ENCODE results near the gene TRAF3IP1.

The TRAF3IP1 gene

GRCh38 chr2:238449241-238449640, 128.9 kb downstream of the TRAF3IP1 start:
- no peak for TF ChIP-seq EZH2phosphoT487 (IDR thresholded peaks at IDR 0.05; ENCODE audit: low read depth)
- no peak for TF ChIP-seq CTCF (IDR thresholded peaks at IDR 0.05; ENCODE audit: low read depth, low read length)
- Histone ChIP-seq H3K9me3 (ENCODE audit: insufficient read depth, low read length) (no peaks in the 10 kb centered on the region), H3K36me3 (replicated peaks; ENCODE audit: low read depth, low read length) (peaks cover 36% of the 10 kb centered on the region), H2AFZ (ENCODE audit: low read depth, low read length) (no peak overlapping the region), H4K20me1 (ENCODE audit: insufficient read depth, low read length) (no peaks in the 10 kb centered on the region), H3K79me2 (ENCODE audit: low read length) (no peaks in the 10 kb centered on the region), H3K4me3 (ENCODE audit: low read length) (no peak overlapping the region), H3K4me1 (ENCODE audit: low read length) (no peaks in the 10 kb centered on the region), H3K27me3 (ENCODE audit: low read depth, low read length) (no peaks in the 10 kb centered on the region), H3K27ac (ENCODE audit: low read length) (no peak overlapping the region), H3K9ac (ENCODE audit: low read length) (no peak overlapping the region), H3K4me2 (ENCODE audit: low read length) (no peak overlapping the region)

GRCh38 chr2:238449909-238450417, 129.6 kb downstream of the TRAF3IP1 start:
- Histone ChIP-seq H3K4me1 (ENCODE audit: low read length) (no peaks in the 10 kb centered on the region), H3K79me2 (ENCODE audit: low read length) (no peaks in the 10 kb centered on the region), H2AFZ (ENCODE audit: low read depth, low read length) (no peak overlapping the region), H3K9me3 (ENCODE audit: insufficient read depth, low read length) (no peaks in the 10 kb centered on the region), H3K27ac (ENCODE audit: low read length) (no peak overlapping the region), H3K9ac (ENCODE audit: low read length) (no peak overlapping the region), H3K4me3 (ENCODE audit: low read length) (no peak overlapping the region), H3K36me3 (replicated peaks; ENCODE audit: low read depth, low read length) (peaks cover 34% of the 10 kb centered on the region), H3K27me3 (ENCODE audit: low read depth, low read length) (no peaks in the 10 kb centered on the region), H4K20me1 (ENCODE audit: insufficient read depth, low read length) (no peaks in the 10 kb centered on the region), H3K4me2 (ENCODE audit: low read length) (no peak overlapping the region)
- TF ChIP-seq CTCF (IDR thresholded peaks at IDR 0.05; ENCODE audit: low read depth, low read length) (no peak), EZH2phosphoT487 (IDR thresholded peaks at IDR 0.05; ENCODE audit: low read depth) (no peak)

- H3K9me3 ChIP-seq (ENCODE audit: insufficient read depth, low read length): no peaks in the 10 kb centered on the region
- H3K79me2 ChIP-seq (ENCODE audit: low read length): no peaks in the 10 kb centered on the region
- H3K27me3 ChIP-seq (ENCODE audit: low read depth, low read length): no peaks in the 10 kb centered on the region
- H3K4me2 ChIP-seq (ENCODE audit: low read length): no peak overlapping the region
- no peaks in the 10 kb centered on the region for H3K4me1 ChIP-seq (ENCODE audit: low read length)
- no peak overlapping the region for H3K4me3 ChIP-seq (ENCODE audit: low read length)
- peaks cover 31% of the 10 kb centered on the region for H3K36me3 ChIP-seq (replicated peaks; ENCODE audit: low read depth, low read length)
- H4K20me1 ChIP-seq (ENCODE audit: insufficient read depth, low read length): no peaks in the 10 kb centered on the region
- no peak for TF ChIP-seq EZH2phosphoT487 (IDR thresholded peaks at IDR 0.05; ENCODE audit: low read depth)
- no peak for TF ChIP-seq CTCF (IDR thresholded peaks at IDR 0.05; ENCODE audit: low read depth, low read length)
- no peak overlapping the region for H2AFZ ChIP-seq (ENCODE audit: low read depth, low read length)
- no peak overlapping the region for H3K27ac ChIP-seq (ENCODE audit: low read length)
- no peak overlapping the region for H3K9ac ChIP-seq (ENCODE audit: low read length)
Observed at GRCh38 chr2:238450440-238450861, 130.1 kb downstream of the TRAF3IP1 start.

Data from OCI-LY3 (cell line).